ENCODE measurements around the gene KMT5B. TPM values are rescaled to one million over a fixed set of nuclear protein-coding genes. Genes with fewer than 3 reads are reported as not detected.

KMT5B gene
- total RNA-seq, 1 experiment from 2014 or later: 43.8 TPM

GRCh38 chr11:68179847-68180246 is 33.2 kb downstream of the KMT5B start (continued):
- TF ChIP-seq, protein P1, sequence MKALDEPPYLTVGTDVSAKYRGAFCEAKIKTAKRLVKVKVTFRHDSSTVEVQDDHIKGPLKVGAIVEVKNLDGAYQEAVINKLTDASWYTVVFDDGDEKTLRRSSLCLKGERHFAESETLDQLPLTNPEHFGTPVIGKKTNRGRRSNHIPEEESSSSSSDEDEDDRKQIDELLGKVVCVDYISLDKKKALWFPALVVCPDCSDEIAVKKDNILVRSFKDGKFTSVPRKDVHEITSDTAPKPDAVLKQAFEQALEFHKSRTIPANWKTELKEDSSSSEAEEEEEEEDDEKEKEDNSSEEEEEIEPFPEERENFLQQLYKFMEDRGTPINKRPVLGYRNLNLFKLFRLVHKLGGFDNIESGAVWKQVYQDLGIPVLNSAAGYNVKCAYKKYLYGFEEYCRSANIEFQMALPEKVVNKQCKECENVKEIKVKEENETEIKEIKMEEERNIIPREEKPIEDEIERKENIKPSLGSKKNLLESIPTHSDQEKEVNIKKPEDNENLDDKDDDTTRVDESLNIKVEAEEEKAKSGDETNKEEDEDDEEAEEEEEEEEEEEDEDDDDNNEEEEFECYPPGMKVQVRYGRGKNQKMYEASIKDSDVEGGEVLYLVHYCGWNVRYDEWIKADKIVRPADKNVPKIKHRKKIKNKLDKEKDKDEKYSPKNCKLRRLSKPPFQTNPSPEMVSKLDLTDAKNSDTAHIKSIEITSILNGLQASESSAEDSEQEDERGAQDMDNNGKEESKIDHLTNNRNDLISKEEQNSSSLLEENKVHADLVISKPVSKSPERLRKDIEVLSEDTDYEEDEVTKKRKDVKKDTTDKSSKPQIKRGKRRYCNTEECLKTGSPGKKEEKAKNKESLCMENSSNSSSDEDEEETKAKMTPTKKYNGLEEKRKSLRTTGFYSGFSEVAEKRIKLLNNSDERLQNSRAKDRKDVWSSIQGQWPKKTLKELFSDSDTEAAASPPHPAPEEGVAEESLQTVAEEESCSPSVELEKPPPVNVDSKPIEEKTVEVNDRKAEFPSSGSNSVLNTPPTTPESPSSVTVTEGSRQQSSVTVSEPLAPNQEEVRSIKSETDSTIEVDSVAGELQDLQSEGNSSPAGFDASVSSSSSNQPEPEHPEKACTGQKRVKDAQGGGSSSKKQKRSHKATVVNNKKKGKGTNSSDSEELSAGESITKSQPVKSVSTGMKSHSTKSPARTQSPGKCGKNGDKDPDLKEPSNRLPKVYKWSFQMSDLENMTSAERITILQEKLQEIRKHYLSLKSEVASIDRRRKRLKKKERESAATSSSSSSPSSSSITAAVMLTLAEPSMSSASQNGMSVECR (CRISPR knock-in tag; IDR thresholded peaks at IDR 0.05; ENCODE audit: borderline replicate concordance): no peak
- no peak for TF ChIP-seq AFF4 (CRISPR knock-in tag; IDR thresholded peaks at IDR 0.05; ENCODE audit: borderline replicate concordance)
- TF ChIP-seq USF1 (CRISPR knock-in tag; IDR thresholded peaks at IDR 0.05): no peak
- no peak for TF ChIP-seq SMAD4 (CRISPR knock-in tag; IDR thresholded peaks at IDR 0.05)
- TF ChIP-seq, protein P2, sequence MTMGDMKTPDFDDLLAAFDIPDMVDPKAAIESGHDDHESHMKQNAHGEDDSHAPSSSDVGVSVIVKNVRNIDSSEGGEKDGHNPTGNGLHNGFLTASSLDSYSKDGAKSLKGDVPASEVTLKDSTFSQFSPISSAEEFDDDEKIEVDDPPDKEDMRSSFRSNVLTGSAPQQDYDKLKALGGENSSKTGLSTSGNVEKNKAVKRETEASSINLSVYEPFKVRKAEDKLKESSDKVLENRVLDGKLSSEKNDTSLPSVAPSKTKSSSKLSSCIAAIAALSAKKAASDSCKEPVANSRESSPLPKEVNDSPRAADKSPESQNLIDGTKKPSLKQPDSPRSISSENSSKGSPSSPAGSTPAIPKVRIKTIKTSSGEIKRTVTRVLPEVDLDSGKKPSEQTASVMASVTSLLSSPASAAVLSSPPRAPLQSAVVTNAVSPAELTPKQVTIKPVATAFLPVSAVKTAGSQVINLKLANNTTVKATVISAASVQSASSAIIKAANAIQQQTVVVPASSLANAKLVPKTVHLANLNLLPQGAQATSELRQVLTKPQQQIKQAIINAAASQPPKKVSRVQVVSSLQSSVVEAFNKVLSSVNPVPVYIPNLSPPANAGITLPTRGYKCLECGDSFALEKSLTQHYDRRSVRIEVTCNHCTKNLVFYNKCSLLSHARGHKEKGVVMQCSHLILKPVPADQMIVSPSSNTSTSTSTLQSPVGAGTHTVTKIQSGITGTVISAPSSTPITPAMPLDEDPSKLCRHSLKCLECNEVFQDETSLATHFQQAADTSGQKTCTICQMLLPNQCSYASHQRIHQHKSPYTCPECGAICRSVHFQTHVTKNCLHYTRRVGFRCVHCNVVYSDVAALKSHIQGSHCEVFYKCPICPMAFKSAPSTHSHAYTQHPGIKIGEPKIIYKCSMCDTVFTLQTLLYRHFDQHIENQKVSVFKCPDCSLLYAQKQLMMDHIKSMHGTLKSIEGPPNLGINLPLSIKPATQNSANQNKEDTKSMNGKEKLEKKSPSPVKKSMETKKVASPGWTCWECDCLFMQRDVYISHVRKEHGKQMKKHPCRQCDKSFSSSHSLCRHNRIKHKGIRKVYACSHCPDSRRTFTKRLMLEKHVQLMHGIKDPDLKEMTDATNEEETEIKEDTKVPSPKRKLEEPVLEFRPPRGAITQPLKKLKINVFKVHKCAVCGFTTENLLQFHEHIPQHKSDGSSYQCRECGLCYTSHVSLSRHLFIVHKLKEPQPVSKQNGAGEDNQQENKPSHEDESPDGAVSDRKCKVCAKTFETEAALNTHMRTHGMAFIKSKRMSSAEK (CRISPR knock-in tag; IDR thresholded peaks at IDR 0.05; ENCODE audit: borderline replicate concordance): no peak

DNA sequence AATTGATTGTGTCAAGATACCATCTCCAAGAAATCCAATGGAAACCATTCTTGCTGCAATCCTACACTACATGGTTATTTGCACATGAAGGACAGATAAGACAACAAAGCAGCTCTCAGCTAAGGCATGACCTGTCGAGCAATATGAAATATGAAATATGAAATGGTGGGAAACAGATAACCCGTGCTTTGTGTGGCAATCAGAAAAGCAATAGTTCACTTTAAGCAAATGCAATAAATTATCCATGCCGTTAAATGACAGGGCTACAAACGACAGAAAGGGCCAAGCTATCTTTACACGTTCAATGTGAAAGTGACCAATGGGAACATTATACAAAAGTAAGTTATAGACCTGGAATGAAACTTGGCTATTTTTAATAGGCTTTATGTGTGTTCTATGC is 35.2 kb downstream of the KMT5B start:
- ATAC-seq (no peak), DNase-seq (ENCODE audit: low spot score) (no peak)
- Mint-ChIP-seq H3K9me3 (no peaks in the 10 kb centered on the region), H3K27ac (no peak overlapping the region), H3K27me3 (ENCODE audit: low read depth) (no peaks in the 10 kb centered on the region), H3K36me3 (peaks cover 37% of the 10 kb centered on the region), H3K4me1 (peaks cover 15% of the 10 kb centered on the region), H3K4me3 (no peak overlapping the region)
- CTCF ChIA-PET: no interaction called here
- TF ChIP-seq STAT6 (CRISPR knock-in tag; conservative IDR thresholded peaks at IDR 0.05; ENCODE audit: low read depth) (no peak), AR (CRISPR knock-in tag; IDR thresholded peaks at IDR 0.05) (no peak), ZNF232 (CRISPR knock-in tag; IDR thresholded peaks at IDR 0.05) (no peak), RELA (CRISPR knock-in tag; IDR thresholded peaks at IDR 0.05; ENCODE audit: borderline replicate concordance) (no peak), TP53 (CRISPR knock-in tag; IDR thresholded peaks at IDR 0.05) (no peak), NR3C1 (CRISPR knock-in tag; conservative IDR thresholded peaks at IDR 0.05; ENCODE audit: low read depth) (no peak), SMAD3 (CRISPR knock-in tag; IDR thresholded peaks at IDR 0.05; ENCODE audit: borderline replicate concordance) (no peak)
- POLR2A ChIA-PET: no interaction called here
